ENCODE results near the gene ABCA5. TPM values are rescaled to one million over a fixed set of nuclear protein-coding genes. Genes with fewer than 3 reads are reported as not detected.

The ABCA5 gene
- total and polyA plus RNA-seq, 4 experiments from 2014 or later = 7.7 to 45.0 (median 26.4) TPM

GRCh38 chr17:69326377-69327059, 415 bp downstream of the ABCA5 start:
- CTCF ChIA-PET (ENCODE audit: partially characterized antibody) = interaction anchor here (0.6 to 1.7 kb wide), 4 partner anchors 9 to 88 kb away, joined by 3 to 7 read pairs (median 6); partner anchors contain the start of gene MAP2K6
- Histone ChIP-seq H3K4me3 (ENCODE audit: low read length in 2 of 2) (peak overlapping the region; percentile 53 to 78), H3K4me1 (ENCODE audit: insufficient read depth, low read length) (peaks cover 20% of the 10 kb centered on the region), H3K27me3 (ENCODE audit: insufficient read depth, low read length) (no peaks in the 10 kb centered on the region), H3K36me3 (ENCODE audit: insufficient read depth, low read length) (no peaks in the 10 kb centered on the region), H3K9me3 (ENCODE audit: control insufficient read depth in 1 of 2, low read length in 2 of 2) (no peaks in the 10 kb centered on the region), H3K27ac (ENCODE audit: low read depth, low read length) (peak overlapping the region; percentile 75)
- Mint-ChIP-seq H3K27me3 (peaks cover 0 to 2% of the 10 kb centered on the region in 2 donors), H3K4me1 (peaks cover 21 to 46% (median 29%) of the 10 kb centered on the region in 4 donors), H3K36me3 (peaks cover 0 to 2% of the 10 kb centered on the region in 2 donors), H3K9me3 (peaks cover 0 to 2% (median 0%) of the 10 kb centered on the region in 8 donors), H3K27ac (peak overlapping the region; percentile 92 to 99 (median 94)), H3K4me3 (peak overlapping the region; percentile 91 to 100 (median 94))
- intact Hi-C loops (cut with micrococcal nuclease) = loop anchor here (1.0 kb wide), 1 partner anchor 88 kb away; the partner anchor contains the start of gene MAP2K6
- peak in 1 of 5 donors; percentile 6 for DNase-seq
- POLR2A ChIA-PET (ENCODE audit: partially characterized antibody) = interaction anchor here (0.7 to 2.1 kb wide), 11 partner anchors 9 to 97 kb away, joined by 3 to 28 read pairs (median 5); partner anchors contain the start of gene MAP2K6

GRCh38 chr17:69325518-69326376, 1.2 kb downstream of the ABCA5 start:
- H3K4me1 ChIP-seq (ENCODE audit: insufficient read depth, low read length) = peaks cover 20% of the 10 kb centered on the region
- H3K9me3 Mint-ChIP-seq = peaks cover 0 to 2% (median 0%) of the 10 kb centered on the region in 8 donors
- H3K4me1 Mint-ChIP-seq = peaks cover 22 to 49% (median 32%) of the 10 kb centered on the region in 4 donors
- peak overlapping the region; percentile 75 for H3K27ac ChIP-seq (ENCODE audit: low read depth, low read length)
- DNase-seq = no peak
- intact Hi-C loops (cut with micrococcal nuclease) = no loop called here
- ChIA-PET POLR2A (ENCODE audit: partially characterized antibody) (interaction anchor here (0.7 to 2.1 kb wide), 6 partner anchors 8 to 97 kb away, joined by 3 to 28 read pairs (median 6); partner anchors contain the start of gene MAP2K6), CTCF (ENCODE audit: partially characterized antibody) (interaction anchor here (0.7 to 1.7 kb wide), 4 partner anchors 9 to 185 kb away, joined by 3 to 7 read pairs (median 6); partner anchors contain the start of gene MAP2K6)
- H3K27me3 ChIP-seq (ENCODE audit: insufficient read depth, low read length) = no peaks in the 10 kb centered on the region
- peak overlapping the region; percentile 41 to 94 (median 91) for H3K27ac Mint-ChIP-seq
- peaks cover 0 to 2% of the 10 kb centered on the region in 2 donors for H3K27me3 Mint-ChIP-seq
- H3K36me3 Mint-ChIP-seq = peaks cover 0 to 2% of the 10 kb centered on the region in 2 donors
- no peaks in the 10 kb centered on the region for H3K9me3 ChIP-seq (ENCODE audit: control insufficient read depth in 1 of 2, low read length in 2 of 2)
- peak overlapping the region; percentile 91 to 100 (median 94) for H3K4me3 Mint-ChIP-seq
- peak overlapping the region; percentile 53 to 78 for H3K4me3 ChIP-seq (ENCODE audit: low read length in 2 of 2)
- H3K36me3 ChIP-seq (ENCODE audit: insufficient read depth, low read length) = no peaks in the 10 kb centered on the region

- Mint-ChIP-seq H3K27me3 (no peaks in the 10 kb centered on the region), H3K27ac (peak overlapping the region in 1 of 7 donors; percentile 4), H3K4me1 (peaks cover 27 to 59% (median 35%) of the 10 kb centered on the region in 4 donors), H3K4me3 (peak overlapping the region in 1 of 8 donors; percentile 1), H3K36me3 (peaks cover 3 to 6% of the 10 kb centered on the region in 2 donors), H3K9me3 (peaks cover 0 to 2% (median 0%) of the 10 kb centered on the region in 8 donors)
- Histone ChIP-seq H3K4me1 (ENCODE audit: insufficient read depth, low read length) (peaks cover 20% of the 10 kb centered on the region), H3K27me3 (ENCODE audit: insufficient read depth, low read length) (no peaks in the 10 kb centered on the region), H3K4me3 (ENCODE audit: low read length in 2 of 2) (no peak overlapping the region), H3K9me3 (ENCODE audit: control insufficient read depth in 1 of 2, low read length in 2 of 2) (no peaks in the 10 kb centered on the region), H3K36me3 (ENCODE audit: insufficient read depth, low read length) (no peaks in the 10 kb centered on the region), H3K27ac (ENCODE audit: low read depth, low read length) (no peak overlapping the region)
- DNase-seq = no peak
- ChIA-PET POLR2A (ENCODE audit: partially characterized antibody) (no interaction called here), CTCF (ENCODE audit: partially characterized antibody) (no interaction called here)
- intact Hi-C loops (cut with micrococcal nuclease) = no loop called here
These were observed 3.1 kb downstream of the ABCA5 start for GRCh38 chr17:69323806-69324205.

- Histone ChIP-seq H3K4me3 (ENCODE audit: low read length in 2 of 2) (no peak overlapping the region), H3K9me3 (ENCODE audit: control insufficient read depth in 1 of 2, low read length in 2 of 2) (no peaks in the 10 kb centered on the region), H3K36me3 (ENCODE audit: insufficient read depth, low read length) (no peaks in the 10 kb centered on the region), H3K4me1 (ENCODE audit: insufficient read depth, low read length) (peaks cover 8% of the 10 kb centered on the region), H3K27ac (ENCODE audit: low read depth, low read length) (no peak overlapping the region), H3K27me3 (ENCODE audit: insufficient read depth, low read length) (no peaks in the 10 kb centered on the region)
- no peak overlapping the region for H3K4me3 Mint-ChIP-seq
- intact Hi-C loops (cut with micrococcal nuclease) = no loop called here
- H3K36me3 Mint-ChIP-seq = peaks cover 8 to 11% of the 10 kb centered on the region in 2 donors
- CTCF ChIA-PET (ENCODE audit: partially characterized antibody) = no interaction called here
- POLR2A ChIA-PET (ENCODE audit: partially characterized antibody) = no interaction called here
- peaks cover 24 to 48% (median 26%) of the 10 kb centered on the region in 4 donors for H3K4me1 Mint-ChIP-seq
- H3K27ac Mint-ChIP-seq = no peak overlapping the region
- no peaks in the 10 kb centered on the region for H3K27me3 Mint-ChIP-seq
- no peak for DNase-seq
- H3K9me3 Mint-ChIP-seq = no peaks in the 10 kb centered on the region
These were observed 6.1 kb downstream of the ABCA5 start for GRCh38 chr17:69320908-69321238.

- Mint-ChIP-seq H3K36me3 (peaks cover 8 to 11% of the 10 kb centered on the region in 2 donors), H3K27ac (no peak overlapping the region), H3K4me3 (no peak overlapping the region), H3K9me3 (no peaks in the 10 kb centered on the region), H3K4me1 (peaks cover 18 to 43% (median 21%) of the 10 kb centered on the region in 4 donors), H3K27me3 (no peaks in the 10 kb centered on the region)
- Histone ChIP-seq H3K4me3 (ENCODE audit: low read length in 2 of 2) (no peak overlapping the region), H3K27ac (ENCODE audit: low read depth, low read length) (no peak overlapping the region), H3K4me1 (ENCODE audit: insufficient read depth, low read length) (peaks cover 2% of the 10 kb centered on the region), H3K36me3 (ENCODE audit: insufficient read depth, low read length) (no peaks in the 10 kb centered on the region), H3K27me3 (ENCODE audit: insufficient read depth, low read length) (no peaks in the 10 kb centered on the region), H3K9me3 (ENCODE audit: control insufficient read depth in 1 of 2, low read length in 2 of 2) (no peaks in the 10 kb centered on the region)
- intact Hi-C loops (cut with micrococcal nuclease) = no loop called here
- no peak for DNase-seq
- ChIA-PET CTCF (ENCODE audit: partially characterized antibody) (no interaction called here), POLR2A (ENCODE audit: partially characterized antibody) (no interaction called here)
These were observed 6.6 kb downstream of the ABCA5 start for GRCh38 chr17:69320210-69320907.

GRCh38 chr17:69317625-69318024, 9.3 kb downstream of the ABCA5 start:
- H3K9me3 Mint-ChIP-seq = no peaks in the 10 kb centered on the region
- H3K36me3 Mint-ChIP-seq = peaks cover 9 to 11% of the 10 kb centered on the region in 2 donors
- CTCF ChIA-PET (ENCODE audit: partially characterized antibody) = interaction anchor here (1.0 kb wide), 1 partner anchor 17 kb away, joined by 3 read pairs; no protein-coding TSS in a partner anchor

More at GRCh38 chr17:69317625-69318024, 9.3 kb downstream of the ABCA5 start:
- H3K27ac ChIP-seq (ENCODE audit: low read depth, low read length) = no peak overlapping the region
- no peaks in the 10 kb centered on the region for H3K27me3 ChIP-seq (ENCODE audit: insufficient read depth, low read length)
- Mint-ChIP-seq H3K4me1 (peaks cover 10 to 31% (median 18%) of the 10 kb centered on the region in 4 donors), H3K4me3 (no peak overlapping the region), H3K27me3 (no peaks in the 10 kb centered on the region), H3K27ac (no peak overlapping the region)
- H3K4me1 ChIP-seq (ENCODE audit: insufficient read depth, low read length) = no peaks in the 10 kb centered on the region
- POLR2A ChIA-PET (ENCODE audit: partially characterized antibody) = interaction anchor here (1.4 kb wide), 1 partner anchor 9 kb away, joined by 5 read pairs; the partner anchor contains the start of gene ABCA5
- no peaks in the 10 kb centered on the region for H3K9me3 ChIP-seq (ENCODE audit: control insufficient read depth in 1 of 2, low read length in 2 of 2)
- no peaks in the 10 kb centered on the region for H3K36me3 ChIP-seq (ENCODE audit: insufficient read depth, low read length)
- H3K4me3 ChIP-seq (ENCODE audit: low read length in 2 of 2) = no peak overlapping the region
- intact Hi-C loops (cut with micrococcal nuclease) = no loop called here
- DNase-seq = no peak

Measured in CD4-positive, alpha-beta memory T cell (primary cell).